WTC11 (cell line): ENCODE results near the gene DLG5. TPM values are rescaled to one million over a fixed set of nuclear protein-coding genes. Genes with fewer than 3 reads are reported as not detected.

ENCODE experiments used
- ATAC-seq: fragments of 200-7000 bp; cut with Tn5 transposase; 2 replicates; pipeline ENCODE4 v1.10.0; 2021; ENCODE audit warnings: mild to moderate bottlenecking, moderate library complexity
- CTCF ChIA-PET: fragments of 300-600 bp; sonication (Branson Sonifier 250); formaldehyde crosslinking; loops from one replicate; lab custom pipeline; 2021; ENCODE audit warnings: antibody characterized with exemption; lab: Charles Lee
- POLR2A ChIA-PET: fragments of 350-600 bp; sonication (Branson Sonifier 250); formaldehyde crosslinking; loops from one replicate; lab custom pipeline; 2021; ENCODE audit warnings: antibody characterized with exemption; lab: Charles Lee
- DNase-seq: peaks from one replicate; pipeline ENCODE4 v3.0.0; 2021; ENCODE audit warnings: low spot score
- H3K27ac Mint-ChIP-seq: 2 replicates; pipeline ENCODE4 v1.8.0; 2021; ENCODE audit warnings: mixed read lengths
- H3K27me3 Mint-ChIP-seq: 2 replicates; pipeline ENCODE4 v1.8.0; 2021; ENCODE audit warnings: low read depth, mild to moderate bottlenecking, moderate library complexity, mixed read lengths
- H3K36me3 Mint-ChIP-seq: 2 replicates; pipeline ENCODE4 v1.8.0; 2021; ENCODE audit warnings: mixed read lengths
- H3K4me1 Mint-ChIP-seq: 2 replicates; pipeline ENCODE4 v1.8.0; 2022; ENCODE audit warnings: mixed read lengths
- H3K4me3 Mint-ChIP-seq: 2 replicates; pipeline ENCODE4 v1.8.0; 2021; ENCODE audit warnings: mild to moderate bottlenecking, moderate library complexity, mixed read lengths
- H3K9me3 Mint-ChIP-seq: 2 replicates; pipeline ENCODE4 v1.8.0; 2021; ENCODE audit warnings: mixed read lengths
- AFF4 ChIP-seq: sonication (generic); formaldehyde crosslinking; IDR thresholded peaks from 2 replicates; pipeline ENCODE4 v1.8.1; 2023; ENCODE audit warnings: mild to moderate bottlenecking, missing genetic modification reagents, borderline replicate concordance
- CDX4 ChIP-seq: fragments of 250-450 bp; sonication (Bioruptor Pico); IDR thresholded peaks from 2 replicates; pipeline ENCODE4 v1.9.0; 2021; ENCODE audit warnings: moderate library complexity, mild to moderate bottlenecking, inconsistent platforms, borderline replicate concordance
- CREB1 ChIP-seq: sonication (generic); formaldehyde crosslinking; IDR thresholded peaks from 2 replicates; pipeline ENCODE4 v1.8.0; 2023; ENCODE audit warnings: mild to moderate bottlenecking, missing genetic modification reagents
- EMX1 ChIP-seq: fragments of 250-450 bp; sonication (Bioruptor Pico); IDR thresholded peaks from 2 replicates; pipeline ENCODE4 v1.8.0; 2021; ENCODE audit warnings: mild to moderate bottlenecking
- HMGXB4 ChIP-seq: sonication (generic); formaldehyde crosslinking; IDR thresholded peaks from 2 replicates; pipeline ENCODE4 v1.8.1; 2023; ENCODE audit warnings: mild to moderate bottlenecking, moderate library complexity, missing genetic modification reagents
- IRF1 ChIP-seq: sonication (generic); formaldehyde crosslinking; IDR thresholded peaks from 2 replicates; pipeline ENCODE4 v1.8.0; 2023; ENCODE audit warnings: missing genetic modification reagents
- MAX ChIP-seq: sonication (generic); formaldehyde crosslinking; IDR thresholded peaks from 2 replicates; pipeline ENCODE4 v1.8.0; 2022; ENCODE audit warnings: mild to moderate bottlenecking, missing genetic modification reagents
- MXD4 ChIP-seq: fragments of 250-450 bp; sonication (Bioruptor Pico); IDR thresholded peaks from 2 replicates; pipeline ENCODE4 v1.8.0; 2021; ENCODE audit warnings: mild to moderate bottlenecking, moderate library complexity, borderline replicate concordance
- NFE2L1 ChIP-seq: sonication (generic); formaldehyde crosslinking; IDR thresholded peaks from 2 replicates; pipeline ENCODE4 v1.8.1; 2023; ENCODE audit warnings: missing genetic modification reagents
- SOX15 ChIP-seq: fragments of 250-450 bp; sonication (Bioruptor Pico); IDR thresholded peaks from 2 replicates; pipeline ENCODE4 v1.9.0; 2021; ENCODE audit warnings: mild to moderate bottlenecking
- STAT6 ChIP-seq: sonication (generic); formaldehyde crosslinking; conservative IDR thresholded peaks from 2 replicates; pipeline ENCODE4 v1.8.1; 2023; ENCODE audit warnings: mild to moderate bottlenecking, low read depth, missing genetic modification reagents, moderate library complexity
- ZMAT4 ChIP-seq: fragments of 250-450 bp; sonication (Bioruptor Pico); IDR thresholded peaks from 2 replicates; pipeline ENCODE4 v1.9.0; 2021; ENCODE audit warnings: mild to moderate bottlenecking
- ZNF121 ChIP-seq: sonication (generic); formaldehyde crosslinking; IDR thresholded peaks from 2 replicates; pipeline ENCODE4 v1.8.0; 2023; ENCODE audit warnings: missing genetic modification reagents
- ZNF138 ChIP-seq: sonication (generic); formaldehyde crosslinking; conservative IDR thresholded peaks from 2 replicates; pipeline ENCODE4 v1.8.1; 2022; ENCODE audit warnings: mild to moderate bottlenecking, moderate library complexity, missing genetic modification reagents
- ZNF281 ChIP-seq: sonication (generic); formaldehyde crosslinking; IDR thresholded peaks from 2 replicates; pipeline ENCODE4 v1.8.0; 2023; ENCODE audit warnings: mild to moderate bottlenecking, missing genetic modification reagents
- ZNF671 ChIP-seq: fragments of 250-450 bp; sonication (Bioruptor Pico); IDR thresholded peaks from 2 replicates; pipeline ENCODE4 v1.8.0; 2021; ENCODE audit warnings: mild to moderate bottlenecking
- total RNA-seq: library from RNA; stranded (reverse); gene quantifications from 3 replicates; pipeline ENCODE4 v1.2.3, GENCODE V29; 2021

Gene DLG5
- total RNA-seq, 1 experiment from 2014 or later: 65.5 TPM

- TF ChIP-seq HMGXB4: no peak
- TF ChIP-seq MAX (CRISPR knock-in tag): no peak
- no peak for TF ChIP-seq CDX4 (CRISPR knock-in tag)
- no peak for TF ChIP-seq EMX1
- no peak for TF ChIP-seq ZMAT4 (CRISPR knock-in tag)
- TF ChIP-seq STAT6: no peak
- TF ChIP-seq ZNF281 (CRISPR knock-in tag): no peak
- no peak for TF ChIP-seq AFF4 (CRISPR knock-in tag)
- no peak for TF ChIP-seq SOX15 (CRISPR knock-in tag)
- TF ChIP-seq CREB1 (CRISPR knock-in tag): no peak
- no peak for TF ChIP-seq ZNF671 (CRISPR knock-in tag)
- TF ChIP-seq, all 79 proteins: peak for 0
Measured at GRCh38 chr10:77859865-77860282, 66.7 kb downstream of the DLG5 start (continued).

GRCh38 chr10:77859200-77859864 is 67.2 kb downstream of the DLG5 start:
- Mint-ChIP-seq H3K4me1 (peaks cover 20% of the 10 kb centered on the region), H3K9me3 (no peaks in the 10 kb centered on the region), H3K36me3 (peaks cover 14% of the 10 kb centered on the region; the same call in 1 of the 2 replicates), H3K27me3 (no peaks in the 10 kb centered on the region)
- ATAC-seq (no peak), DNase-seq (no peak)
- CTCF ChIA-PET: interaction anchor here (1.3 to 2.5 kb wide), 3 partner anchors 19 to 30 kb away, joined by 3 to 8 read pairs (median 5); no protein-coding TSS in a partner anchor
- POLR2A ChIA-PET: no interaction called here
- TF ChIP-seq AFF4 (CRISPR knock-in tag): no peak
- no peak for TF ChIP-seq MXD4 (CRISPR knock-in tag)
- no peak for TF ChIP-seq IRF1 (CRISPR knock-in tag)
- no peak for TF ChIP-seq ZMAT4 (CRISPR knock-in tag)
- TF ChIP-seq ZNF138: no peak
- no peak for TF ChIP-seq ZNF121 (CRISPR knock-in tag)
- TF ChIP-seq NFE2L1 (CRISPR knock-in tag): no peak
- TF ChIP-seq, all 79 proteins: peak for 0
- peak overlapping the region; percentile 85; the same call in 1 of the 2 replicates for H3K27ac Mint-ChIP-seq
- H3K4me3 Mint-ChIP-seq: no peak overlapping the region
